HG02970 (cell line): ENCODE data around the gene KLRK1.
A peak's percentile ranks its signal among the peaks of the same experiment; 100 is the strongest.
"Not testable (repeated sequence)": the region's sequence is repeated elsewhere in the genome, so short reads cannot be mapped to it uniquely, and the experiment has no call there.

Source experiments
- ATAC-seq: cut with Tn5 transposase; IDR thresholded peaks from one replicate; pipeline ENCODE4 v1.9.1; 2021; ENCODE audit warnings: mild to moderate bottlenecking, moderate library complexity, moderate number of reproducible peaks; ENCODE audit not compliant: unreplicated experiment, low FRiP score

The KLRK1 gene

DNA sequence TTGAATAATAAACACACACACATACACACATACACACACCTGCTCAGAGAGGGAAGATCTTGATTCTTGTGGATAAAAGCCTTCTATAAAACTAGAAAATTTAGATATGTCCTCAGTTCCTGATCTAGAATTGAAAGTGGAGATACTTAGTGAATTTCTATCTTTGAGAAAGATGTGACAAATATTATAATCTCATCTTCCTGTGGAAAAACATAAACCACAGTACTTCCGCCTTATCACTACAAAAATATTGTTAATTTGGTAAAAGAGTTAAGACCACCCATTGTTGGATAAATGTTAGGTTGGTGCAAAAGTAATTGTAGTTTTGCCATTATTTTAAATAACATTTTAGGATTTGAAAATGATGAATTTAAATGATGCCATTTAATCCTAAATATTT lies at the start of gene KLRK1:
Gene KLRK1, minus strand, starts transcription at position 138 of the 400 bp plus-strand sequence. CDS start 1,231 bp downstream, outside the sequence.
- no peak for ATAC-seq

DNA sequence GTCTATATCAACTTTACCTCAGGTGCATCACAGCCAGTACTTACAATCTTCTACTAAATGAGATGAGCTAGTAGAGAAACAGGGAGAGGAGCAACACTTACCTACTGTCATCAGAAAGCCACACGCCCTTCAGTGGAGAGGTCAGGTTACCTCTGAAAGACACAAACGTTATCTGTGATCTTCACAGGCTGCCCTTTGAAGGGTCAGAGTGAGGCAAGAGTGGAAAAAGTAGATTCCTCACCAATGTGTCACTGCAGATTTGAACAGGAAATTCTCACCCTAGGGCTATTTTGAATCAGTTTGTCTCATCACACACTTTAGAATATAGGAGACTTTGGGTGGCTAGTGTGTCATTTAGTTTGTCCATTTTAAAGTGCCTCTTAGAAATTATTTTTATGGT lies 47.8 kb upstream of the KLRK1 start:
- not testable (repeated sequence) for ATAC-seq

DNA sequence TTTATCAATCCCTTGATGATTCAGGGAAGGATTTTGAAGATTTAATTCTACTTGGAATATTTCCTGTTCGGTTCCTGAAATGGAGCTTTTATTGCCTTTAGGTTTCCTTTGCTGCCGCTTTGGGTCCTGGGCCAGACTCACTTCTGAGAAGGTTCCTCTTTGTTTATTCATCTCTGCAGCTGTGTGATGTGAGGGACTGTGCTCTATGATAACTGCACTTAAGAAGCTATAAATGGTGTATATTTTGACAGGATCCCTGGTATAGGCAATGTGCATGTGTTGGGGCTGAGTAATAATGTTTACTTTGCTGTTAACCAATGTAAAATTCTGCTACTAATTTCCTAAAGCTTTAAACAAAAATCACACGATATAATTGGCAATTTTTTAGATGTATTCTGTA lies 46.0 kb upstream of the KLRK1 start, which contains the start of gene KLRC2:
Gene KLRC2, minus strand, starts transcription at position 195 of the 400 bp plus-strand sequence. Its CDS starts 24 bp downstream, at position 171.
- not testable (repeated sequence) for ATAC-seq

DNA sequence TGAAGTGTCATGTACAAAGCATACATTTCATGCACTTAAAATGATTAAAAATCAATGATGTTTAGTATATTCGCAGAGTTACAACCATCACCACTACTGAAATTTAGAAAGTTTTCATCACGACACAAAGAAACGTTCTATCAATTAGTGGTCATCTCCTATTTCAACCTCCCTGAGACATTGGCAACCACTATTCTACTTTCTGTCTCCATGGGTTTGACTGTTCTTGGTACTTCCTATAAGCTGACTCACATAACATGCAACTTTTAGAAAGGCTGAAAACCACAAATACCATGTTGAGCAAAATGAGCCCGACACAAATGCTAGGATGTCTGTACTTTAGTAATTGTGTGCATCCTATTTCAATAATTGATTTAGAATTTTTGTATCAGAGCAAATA lies 40.8 kb upstream of the KLRK1 start:
- ATAC-seq, result not testable (repeated sequence)

DNA sequence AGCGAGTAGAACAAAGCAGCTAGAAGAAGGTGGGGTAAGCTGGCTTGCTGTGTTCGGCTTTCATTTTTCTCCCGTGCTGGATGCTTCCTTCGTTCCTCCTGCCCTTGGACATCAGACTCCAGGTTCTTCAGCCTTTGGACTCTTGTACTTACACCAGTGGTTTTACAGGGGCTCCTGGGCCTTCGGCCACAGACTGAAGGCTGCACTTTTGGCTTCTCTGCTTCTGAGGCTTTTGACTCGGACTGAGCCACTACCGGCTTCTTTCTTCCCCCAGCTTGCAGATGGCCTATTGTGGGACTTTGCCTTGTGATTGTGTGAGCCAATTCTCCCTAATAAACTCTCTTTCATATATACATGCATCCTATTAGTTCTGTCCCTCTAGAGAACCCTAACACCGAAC lies 36.1 kb upstream of the KLRK1 start:
- not testable (repeated sequence) for ATAC-seq

DNA sequence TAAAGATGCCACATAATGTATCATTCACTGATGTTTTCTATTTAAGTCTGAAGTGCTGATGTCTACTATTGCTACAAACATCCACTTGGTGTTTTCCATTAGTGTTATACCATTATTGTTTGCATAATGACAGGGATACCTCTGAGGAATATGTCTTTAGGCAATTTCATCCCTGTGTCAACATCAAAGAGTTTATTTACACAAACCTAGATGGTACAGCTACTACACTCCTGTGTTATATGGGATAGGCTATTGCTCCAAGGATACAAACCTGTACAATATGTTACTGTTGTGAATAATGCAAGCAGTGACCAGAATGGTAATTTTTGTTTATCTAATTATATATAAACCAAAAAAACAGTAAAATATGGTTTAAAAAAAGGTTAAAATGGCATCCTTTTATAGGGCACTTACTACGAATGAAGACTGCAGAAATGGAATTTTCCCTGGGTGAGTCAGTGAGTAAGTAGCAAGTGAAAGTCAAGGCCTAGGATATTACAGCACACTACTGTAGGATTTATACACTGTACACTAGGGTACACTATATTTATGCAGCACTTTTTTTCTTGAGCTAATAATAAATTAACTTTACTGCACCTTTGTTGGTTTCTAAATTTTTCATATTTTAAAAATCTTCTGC lies 34.5 kb upstream of the KLRK1 start:
- not testable (repeated sequence) for ATAC-seq

DNA sequence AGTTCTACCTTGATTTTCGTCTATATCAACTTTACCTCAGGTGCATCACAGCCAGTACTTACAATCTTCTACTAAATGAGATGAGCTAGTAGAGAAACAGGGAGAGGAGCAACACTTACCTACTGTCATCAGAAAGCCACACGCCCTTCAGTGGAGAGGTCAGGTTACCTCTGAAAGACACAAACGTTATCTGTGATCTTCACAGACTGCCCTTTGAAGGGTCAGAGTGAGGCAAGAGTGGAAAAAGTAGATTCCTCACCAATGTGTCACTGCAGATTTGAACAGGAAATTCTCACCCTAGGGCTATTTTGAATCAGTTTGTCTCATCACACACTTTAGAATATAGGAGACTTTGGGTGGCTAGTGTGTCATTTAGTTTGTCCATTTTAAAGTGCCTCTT lies 32.3 kb upstream of the KLRK1 start:
- ATAC-seq, result not testable (repeated sequence)

DNA sequence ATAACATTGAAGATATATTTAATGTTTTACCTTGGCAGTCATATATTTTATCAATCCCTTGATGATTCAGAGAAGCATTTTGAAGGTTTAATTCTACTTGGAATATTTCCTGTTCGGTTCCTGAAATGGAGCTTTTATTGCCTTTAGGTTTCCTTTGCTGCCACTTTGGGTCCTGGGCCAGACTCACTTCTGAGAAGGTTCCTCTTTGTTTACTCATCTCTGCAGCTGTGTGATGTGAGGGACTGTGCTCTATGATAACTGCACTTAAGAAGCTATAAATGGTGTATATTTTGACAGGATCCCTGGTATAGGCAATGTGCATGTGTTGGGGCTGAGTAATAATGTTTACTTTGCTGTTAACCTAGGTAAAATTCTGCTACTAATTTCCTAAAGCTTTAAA lies 30.5 kb upstream of the KLRK1 start, which contains the start of gene KLRC3:
Gene KLRC3, minus strand, starts transcription at position 262 of the 400 bp plus-strand sequence. Its CDS starts 45 bp downstream, at position 217.
- ATAC-seq, result not testable (repeated sequence)

DNA sequence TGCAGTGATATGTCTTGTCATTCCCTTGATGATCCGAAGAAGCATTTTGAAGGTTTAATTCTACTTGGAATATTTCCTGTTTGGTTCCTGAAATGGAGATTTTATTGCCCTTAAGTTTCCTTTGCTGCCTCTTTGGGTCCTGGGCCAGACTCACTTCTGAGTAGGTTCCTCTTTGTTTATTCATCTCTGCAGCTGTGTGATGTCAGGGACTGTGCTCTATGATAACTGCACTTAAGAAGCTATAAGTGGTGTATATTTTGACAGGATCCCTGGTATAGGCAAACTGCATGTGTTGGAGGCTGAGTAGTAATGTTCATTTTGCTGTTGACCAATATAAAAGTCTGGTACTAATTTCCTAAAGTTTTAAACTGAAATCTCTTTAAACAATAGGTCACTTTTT lies 19.6 kb upstream of the KLRK1 start, which contains the start of gene KLRC4:
Gene KLRC4, minus strand, starts transcription at position 366 of the 400 bp plus-strand sequence. Its CDS starts 182 bp downstream, at position 184.
- ATAC-seq, result no peak

DNA sequence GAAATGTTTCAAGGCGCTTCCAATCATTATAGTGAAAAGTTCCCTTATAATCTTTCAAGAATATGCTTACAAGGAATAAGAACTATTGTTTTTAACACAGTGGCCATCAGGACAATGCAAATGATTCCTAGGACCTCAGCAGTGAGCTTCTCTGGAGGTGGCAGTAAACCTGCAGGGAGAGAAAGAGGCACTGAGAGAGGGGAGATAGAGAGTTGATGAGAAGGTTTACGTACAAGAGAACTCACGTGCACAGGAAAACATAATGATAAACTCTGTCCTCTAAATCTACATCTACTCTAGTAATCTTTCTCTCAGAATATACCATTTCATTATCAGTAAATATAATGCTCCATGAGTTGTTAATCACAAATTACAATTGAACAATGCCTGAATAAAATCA lies 19.0 kb upstream of the KLRK1 start:
- no peak for ATAC-seq

DNA sequence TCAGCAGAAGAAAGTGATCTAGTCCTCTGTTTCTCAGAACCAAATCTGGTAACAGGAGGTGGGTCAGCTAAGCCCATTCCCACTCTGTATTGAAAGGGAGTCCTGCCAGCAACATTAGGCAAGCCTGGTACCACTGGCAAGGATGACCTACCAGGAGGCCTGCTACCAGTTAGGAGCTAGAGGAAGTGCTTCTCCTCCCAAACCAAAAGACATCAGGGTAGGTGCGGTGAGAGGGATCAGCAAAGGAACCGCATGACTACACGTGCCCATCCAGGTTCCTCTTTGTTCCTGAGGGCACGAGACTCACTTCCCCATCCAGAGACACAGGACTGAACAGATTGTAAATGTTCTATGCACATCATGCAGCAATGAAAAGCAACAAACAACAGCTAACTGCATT lies 16.9 kb upstream of the KLRK1 start:
- ATAC-seq, result no peak

DNA sequence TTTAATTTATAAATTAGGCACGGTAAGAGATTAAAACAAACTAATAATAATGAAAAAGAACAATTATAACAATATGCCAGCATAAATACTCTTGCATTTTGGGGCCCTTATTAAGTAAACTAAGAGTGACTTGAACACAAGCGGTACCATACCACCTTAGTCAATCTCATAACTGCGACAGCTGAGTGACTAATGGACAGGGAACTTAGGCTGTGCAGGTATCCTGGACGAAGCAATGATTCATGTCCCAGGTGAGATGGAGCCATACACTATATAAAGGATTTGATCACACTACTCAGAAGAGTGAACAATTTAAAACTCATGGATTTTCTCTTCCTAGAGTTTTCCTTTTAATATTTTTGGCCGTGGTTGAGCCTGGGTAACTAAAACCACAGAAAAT lies 15.5 kb upstream of the KLRK1 start:
- no peak for ATAC-seq

DNA sequence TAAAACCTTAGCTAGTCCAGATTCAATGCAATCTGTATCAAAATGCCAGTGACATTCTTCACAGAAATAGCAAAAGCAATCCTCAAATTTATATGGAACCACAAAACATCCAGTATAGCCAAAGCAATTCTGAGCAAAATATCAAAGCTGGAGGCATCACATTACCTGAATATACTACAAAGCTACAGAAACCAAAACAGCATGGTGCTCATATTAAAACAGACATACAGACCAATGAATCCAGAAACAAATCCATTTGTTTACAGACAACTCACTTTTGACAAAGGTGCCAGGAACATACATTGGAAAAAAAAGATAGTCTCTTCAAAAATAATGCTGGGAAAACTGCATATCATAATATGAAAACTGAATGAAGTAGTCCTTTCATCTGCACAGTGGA lies 15.0 kb upstream of the KLRK1 start:
- no peak for ATAC-seq

DNA sequence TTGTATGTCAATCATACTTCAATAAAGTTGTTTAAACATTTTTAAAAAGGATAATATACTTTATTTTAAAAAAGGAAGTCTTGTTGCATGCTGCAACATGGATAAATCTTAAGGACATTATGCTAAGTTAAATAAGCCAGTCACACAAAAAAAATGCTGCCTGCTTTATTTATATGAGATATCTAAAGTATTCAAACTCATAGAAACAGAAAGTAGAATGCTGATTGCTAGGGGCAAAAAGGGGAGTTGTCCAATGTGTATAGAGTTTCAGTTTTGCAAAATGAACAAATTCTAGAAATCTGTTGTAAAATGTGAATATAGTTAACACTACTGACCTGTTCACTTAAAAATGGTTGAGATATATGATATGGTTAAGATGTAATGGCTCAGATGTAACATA lies 11.0 kb upstream of the KLRK1 start:
- no peak for ATAC-seq

DNA sequence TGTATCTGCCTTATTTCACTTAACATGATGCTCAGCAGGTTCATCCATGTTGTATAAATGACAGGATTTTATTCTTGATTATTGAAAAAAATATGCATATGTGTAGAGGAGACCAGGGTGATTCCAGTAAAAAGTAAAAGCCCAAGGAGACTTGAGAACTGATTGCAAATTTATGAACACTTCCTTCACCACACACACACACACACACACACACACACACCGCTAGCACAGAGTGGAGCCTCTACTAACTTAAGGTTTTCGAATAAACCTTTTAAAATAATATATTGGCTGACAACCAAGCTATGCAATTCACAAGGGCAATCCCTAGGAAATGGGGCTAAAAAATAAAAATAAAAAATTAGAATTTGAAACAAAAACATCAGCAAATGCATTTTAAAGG lies 8.3 kb upstream of the KLRK1 start:
- no peak for ATAC-seq

DNA sequence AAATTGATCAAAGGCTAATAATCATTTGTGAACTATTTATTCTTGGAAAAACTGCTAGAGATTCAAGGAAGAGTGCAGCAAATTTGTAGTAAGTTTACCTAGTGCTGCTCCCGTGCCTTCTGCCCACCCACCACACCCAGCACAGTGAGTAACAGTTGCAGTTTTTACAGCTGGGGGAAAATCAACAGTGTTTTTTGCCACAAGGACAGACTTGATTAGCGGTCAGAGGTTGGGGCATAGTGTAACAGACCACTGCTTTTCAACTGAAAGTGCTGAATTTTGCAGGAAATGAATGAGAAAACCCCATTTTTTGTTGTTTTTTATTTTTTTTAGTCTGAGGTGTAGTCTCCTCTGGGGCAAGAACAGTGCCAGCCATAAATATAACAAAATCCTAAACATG lies 7.5 kb upstream of the KLRK1 start:
- no peak for ATAC-seq

DNA sequence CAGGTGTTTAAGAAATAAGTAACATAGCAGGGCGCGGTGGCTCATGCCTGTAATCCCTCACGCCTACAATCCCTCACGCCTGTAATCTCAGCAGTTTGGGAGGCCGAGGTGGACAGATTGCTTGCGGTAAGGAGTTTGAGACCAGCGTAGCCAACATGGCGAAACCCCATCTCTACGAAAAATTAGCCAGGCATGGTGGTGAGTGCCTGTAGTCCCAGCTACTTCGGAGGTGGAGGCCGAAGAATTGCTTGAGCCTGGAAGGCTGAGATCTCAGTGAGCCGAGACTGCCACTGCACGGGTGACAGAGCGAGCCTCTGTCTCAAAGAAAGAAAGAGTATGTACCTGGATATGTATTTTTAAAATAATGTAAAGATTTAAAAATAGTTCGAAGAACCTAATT lies 6.3 kb upstream of the KLRK1 start:
- not testable (repeated sequence) for ATAC-seq

DNA sequence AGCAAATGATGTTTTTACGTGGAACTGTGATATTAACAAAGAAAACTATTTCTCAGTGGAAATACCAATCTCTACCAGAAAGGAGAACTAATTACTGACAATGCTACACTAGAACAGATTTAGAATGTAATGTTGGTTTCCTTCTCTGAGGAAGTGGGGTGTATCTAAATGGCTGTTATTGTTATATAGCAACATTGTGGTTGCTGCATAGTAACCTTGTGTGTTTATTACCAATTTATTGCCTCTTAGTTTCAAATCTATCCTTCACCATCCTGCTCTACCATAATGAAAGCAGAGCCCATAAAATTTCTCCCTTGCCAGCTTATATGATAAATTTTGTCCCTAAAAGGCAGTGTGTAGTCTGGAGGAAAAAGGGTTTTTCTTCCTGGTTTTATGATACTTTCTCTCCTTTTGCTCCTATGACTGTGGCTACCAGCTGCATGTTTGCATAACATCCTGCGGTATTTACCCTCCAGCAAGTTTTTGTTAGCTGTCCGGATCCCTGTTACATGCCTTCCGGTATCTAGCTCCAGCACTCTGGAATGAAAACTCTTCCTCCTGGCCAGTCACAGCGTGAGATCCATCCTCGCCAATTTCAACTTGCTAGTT lies 5.7 kb upstream of the KLRK1 start:
- ATAC-seq, result peak; percentile 55

DNA sequence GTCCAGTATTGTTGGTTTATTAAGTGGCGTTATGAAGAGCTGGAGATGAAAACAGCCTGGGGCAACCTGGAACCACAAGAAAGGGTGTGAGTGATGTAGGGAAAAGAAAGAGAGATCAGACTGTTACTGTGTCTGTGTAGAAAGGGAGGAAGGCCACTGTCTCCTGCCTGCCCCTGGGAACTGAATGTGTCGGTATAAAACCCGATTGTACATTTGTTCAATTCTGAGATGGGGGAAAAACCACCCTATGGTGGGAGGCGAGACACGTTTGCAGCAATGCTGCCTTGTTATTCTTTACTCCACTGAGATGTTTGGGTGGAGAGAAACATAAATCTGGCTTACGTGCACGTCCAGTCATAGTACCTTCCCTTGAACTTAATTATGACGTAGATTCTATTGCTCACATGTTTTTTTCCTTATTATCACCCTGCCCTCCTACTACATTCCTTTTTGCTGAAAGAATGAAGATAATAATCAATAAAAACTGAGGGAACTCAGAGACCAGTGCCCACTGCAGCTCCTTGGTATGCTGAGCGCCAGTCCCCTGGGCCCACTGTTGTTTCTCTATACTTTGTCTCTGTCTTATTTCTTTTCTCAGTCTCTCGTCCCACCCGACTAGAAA lies 4.8 kb upstream of the KLRK1 start:
- not testable (repeated sequence) for ATAC-seq

DNA sequence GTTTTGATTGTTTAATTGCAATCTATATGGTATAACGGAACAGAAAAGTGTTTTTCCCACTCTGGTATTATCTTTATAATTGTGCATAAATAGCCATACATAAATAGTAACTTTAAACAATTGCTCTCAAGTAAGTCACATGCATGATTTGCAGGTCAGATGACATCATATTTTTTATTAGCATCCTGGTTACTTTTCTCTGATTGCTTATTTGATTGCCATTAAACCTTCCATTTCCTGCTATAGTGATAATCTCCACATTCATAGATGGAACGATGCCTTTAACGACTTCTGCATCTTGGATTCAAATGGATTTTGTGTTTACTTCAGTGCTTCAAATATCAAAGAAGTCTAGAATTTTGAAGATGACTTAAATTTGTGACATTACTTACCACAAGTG lies 3.5 kb upstream of the KLRK1 start:
- ATAC-seq, result no peak

DNA sequence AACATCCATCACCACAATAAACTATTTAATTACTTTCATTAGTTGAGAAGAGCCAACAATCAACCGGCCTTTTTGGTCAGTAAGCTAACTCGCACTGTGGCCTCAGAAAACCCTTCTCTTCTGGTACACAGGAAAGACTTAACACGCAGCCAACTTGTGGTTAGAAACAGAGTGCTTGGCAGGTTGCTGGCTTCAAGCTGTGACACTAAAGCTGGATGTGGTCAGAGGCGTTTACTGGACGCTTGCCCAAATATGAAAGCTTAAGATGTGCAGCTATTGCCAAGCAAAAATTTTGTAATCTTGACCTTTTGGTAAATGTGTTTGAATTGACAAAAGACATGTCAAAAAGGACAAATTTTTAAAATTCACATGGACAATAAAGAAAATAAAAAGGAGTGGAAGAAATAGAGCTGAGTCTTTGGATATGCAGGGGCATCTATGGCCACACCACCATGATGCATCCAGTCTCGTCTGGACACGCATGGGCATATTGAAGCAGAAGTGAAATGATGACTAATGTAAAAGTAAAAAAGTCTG lies 2.6 kb upstream of the KLRK1 start:
- peak; percentile 67 for ATAC-seq
